ENCODE measurements around the gene PROSER2. TPM values are rescaled to one million over a fixed set of nuclear protein-coding genes. Genes with fewer than 3 reads are reported as not detected.

Gene PROSER2
- total and polyA plus RNA-seq, 9 of the 15 experiments (the other 6 are each of a cell fraction or from before 2014, with no cell fraction given) = 0.62 to 14.8 (median 2.9) TPM

DNA sequence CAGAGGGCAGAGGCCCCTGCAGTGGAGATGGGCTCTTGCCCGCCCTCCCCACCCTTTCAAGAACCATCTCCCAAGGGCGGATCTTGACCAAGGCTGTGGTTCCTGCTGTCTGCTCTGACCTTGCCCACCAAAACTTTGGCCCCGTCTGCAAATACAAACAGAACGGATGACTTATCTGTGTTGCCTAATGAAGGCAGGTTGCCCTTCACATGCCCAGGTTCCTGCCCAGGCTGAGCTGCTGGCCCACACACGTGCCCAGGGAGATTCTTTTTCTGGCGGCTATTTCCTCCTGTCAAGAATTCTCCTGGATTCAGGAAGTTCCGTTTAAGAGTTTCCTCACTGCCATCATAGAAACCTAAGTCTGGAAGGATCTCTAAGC, 78.3 kb downstream of the PROSER2 start:
- Histone ChIP-seq H3K4me1 (replicated peaks in 1 of 2; ENCODE audit: control insufficient read depth in 2 of 2, insufficient read depth in 2 of 2, low read length in 2 of 2) (peaks cover 33 to 44% of the 10 kb centered on the region in 2 experiments), H2AFZ (ENCODE audit: low read depth, low read length) (peak overlapping the region; percentile 80), H3K9ac (ENCODE audit: insufficient read depth in 1 of 2, low read depth in 2 of 2, low read length in 2 of 2) (peak overlapping the region; percentile 69 to 90), H3K79me2 (ENCODE audit: control insufficient read depth, insufficient read depth, low read length) (peaks cover 28% of the 10 kb centered on the region), H3K4me3 (peak overlapping the region; percentile 12; the same call in 1 of the 2 replicates), H3K9me3 (replicated peaks; ENCODE audit: control insufficient read depth, insufficient read depth, low read depth, low read length) (no peaks in the 10 kb centered on the region), H3K27me3 (ENCODE audit: control insufficient read depth in 2 of 2, insufficient read depth in 2 of 2, low read length in 2 of 2) (no peaks in the 10 kb centered on the region), H4K20me1 (replicated peaks; ENCODE audit: control insufficient read depth, insufficient read depth, low read length) (no peaks in the 10 kb centered on the region), H3K9me1 (ENCODE audit: control insufficient read depth, insufficient read depth, low read length) (no peaks in the 10 kb centered on the region), H3K36me3 (ENCODE audit: control insufficient read depth, insufficient read depth, low read length) (no peaks in the 10 kb centered on the region), H3K27ac (ENCODE audit: extremely low read depth, low read depth, low read length) (peak overlapping the region; percentile 70), H3K4me2 (ENCODE audit: insufficient read depth, low read length) (peak overlapping the region; percentile 77)
- ATAC-seq (no peak), DNase-seq (ENCODE audit: extremely low read depth in 1 of 4, low spot score in 3 of 4) (no peak), FAIRE-seq (no peak)
- CTCF ChIA-PET (ENCODE audit: low intra/inter-chr PET ratio) = no interaction called here
- intact Hi-C loops (cut with micrococcal nuclease) = no loop called here
- POLR2A ChIA-PET = interaction anchor here (1.1 to 1.6 kb wide), 2 partner anchors 12 to 15 kb away, joined by 4 to 7 read pairs; no protein-coding TSS in a partner anchor
- WGBS (ENCODE audit: insufficient coverage, low coverage, missing lambda C conversion rate) = 18% methylated on average over 5 of the region's 7 CpGs
- BruUV-seq (replicated peaks) = no TSS peak
- in situ Hi-C loops (cut with MboI) = no loop called here
- TF ChIP-seq, protein P1, sequence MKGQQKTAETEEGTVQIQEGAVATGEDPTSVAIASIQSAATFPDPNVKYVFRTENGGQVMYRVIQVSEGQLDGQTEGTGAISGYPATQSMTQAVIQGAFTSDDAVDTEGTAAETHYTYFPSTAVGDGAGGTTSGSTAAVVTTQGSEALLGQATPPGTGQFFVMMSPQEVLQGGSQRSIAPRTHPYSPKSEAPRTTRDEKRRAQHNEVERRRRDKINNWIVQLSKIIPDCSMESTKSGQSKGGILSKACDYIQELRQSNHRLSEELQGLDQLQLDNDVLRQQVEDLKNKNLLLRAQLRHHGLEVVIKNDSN (CRISPR knock-in tag; IDR thresholded peaks at IDR 0.05) = no peak
- 0 out of 2 replicates have a peak, but pooled peaks have one; percentile 15 for TF ChIP-seq BHLHE40 (IDR thresholded peaks at IDR 0.05; ENCODE audit: low read length)
- TF ChIP-seq, protein P2, sequence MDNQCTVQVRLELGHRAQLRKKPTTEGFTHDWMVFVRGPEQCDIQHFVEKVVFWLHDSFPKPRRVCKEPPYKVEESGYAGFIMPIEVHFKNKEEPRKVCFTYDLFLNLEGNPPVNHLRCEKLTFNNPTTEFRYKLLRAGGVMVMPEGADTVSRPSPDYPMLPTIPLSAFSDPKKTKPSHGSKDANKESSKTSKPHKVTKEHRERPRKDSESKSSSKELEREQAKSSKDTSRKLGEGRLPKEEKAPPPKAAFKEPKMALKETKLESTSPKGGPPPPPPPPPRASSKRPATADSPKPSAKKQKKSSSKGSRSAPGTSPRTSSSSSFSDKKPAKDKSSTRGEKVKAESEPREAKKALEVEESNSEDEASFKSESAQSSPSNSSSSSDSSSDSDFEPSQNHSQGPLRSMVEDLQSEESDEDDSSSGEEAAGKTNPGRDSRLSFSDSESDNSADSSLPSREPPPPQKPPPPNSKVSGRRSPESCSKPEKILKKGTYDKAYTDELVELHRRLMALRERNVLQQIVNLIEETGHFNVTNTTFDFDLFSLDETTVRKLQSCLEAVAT (IDR thresholded peaks at IDR 0.05) = 0 out of 4 replicates have a peak, but pooled peaks of 1 of the 2 experiments have one; percentile 4
- TF ChIP-seq, protein P3, sequence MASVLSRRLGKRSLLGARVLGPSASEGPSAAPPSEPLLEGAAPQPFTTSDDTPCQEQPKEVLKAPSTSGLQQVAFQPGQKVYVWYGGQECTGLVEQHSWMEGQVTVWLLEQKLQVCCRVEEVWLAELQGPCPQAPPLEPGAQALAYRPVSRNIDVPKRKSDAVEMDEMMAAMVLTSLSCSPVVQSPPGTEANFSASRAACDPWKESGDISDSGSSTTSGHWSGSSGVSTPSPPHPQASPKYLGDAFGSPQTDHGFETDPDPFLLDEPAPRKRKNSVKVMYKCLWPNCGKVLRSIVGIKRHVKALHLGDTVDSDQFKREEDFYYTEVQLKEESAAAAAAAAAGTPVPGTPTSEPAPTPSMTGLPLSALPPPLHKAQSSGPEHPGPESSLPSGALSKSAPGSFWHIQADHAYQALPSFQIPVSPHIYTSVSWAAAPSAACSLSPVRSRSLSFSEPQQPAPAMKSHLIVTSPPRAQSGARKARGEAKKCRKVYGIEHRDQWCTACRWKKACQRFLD (CRISPR knock-in tag; IDR thresholded peaks at IDR 0.05) = peak; percentile 17; the same call in 1 of the 2 replicates
- TF ChIP-seq TAF1 (IDR thresholded peaks at IDR 0.05; ENCODE audit: control insufficient read depth, extremely low read depth, insufficient read depth, low read length, severe bottlenecking) = peak; percentile 0
- TF ChIP-seq, protein P4, sequence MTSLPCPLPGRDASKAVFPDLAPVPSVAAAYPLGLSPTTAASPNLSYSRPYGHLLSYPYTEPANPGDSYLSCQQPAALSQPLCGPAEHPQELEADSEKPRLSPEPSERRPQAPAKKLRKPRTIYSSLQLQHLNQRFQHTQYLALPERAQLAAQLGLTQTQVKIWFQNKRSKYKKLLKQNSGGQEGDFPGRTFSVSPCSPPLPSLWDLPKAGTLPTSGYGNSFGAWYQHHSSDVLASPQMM (CRISPR knock-in tag; IDR thresholded peaks at IDR 0.05) = no peak
- TF ChIP-seq GTF2A2 (tag; IDR thresholded peaks at IDR 0.05) = no peak
- TF ChIP-seq ZNF311 (CRISPR knock-in tag; IDR thresholded peaks at IDR 0.05) = no peak
- no peak for TF ChIP-seq ZNF224 (CRISPR knock-in tag; IDR thresholded peaks at IDR 0.05)
- no peak for TF ChIP-seq CREB1 (IDR thresholded peaks at IDR 0.05)
- TF ChIP-seq CREB1 (CRISPR knock-in tag; IDR thresholded peaks at IDR 0.05) = no peak
- TF ChIP-seq, protein P5, sequence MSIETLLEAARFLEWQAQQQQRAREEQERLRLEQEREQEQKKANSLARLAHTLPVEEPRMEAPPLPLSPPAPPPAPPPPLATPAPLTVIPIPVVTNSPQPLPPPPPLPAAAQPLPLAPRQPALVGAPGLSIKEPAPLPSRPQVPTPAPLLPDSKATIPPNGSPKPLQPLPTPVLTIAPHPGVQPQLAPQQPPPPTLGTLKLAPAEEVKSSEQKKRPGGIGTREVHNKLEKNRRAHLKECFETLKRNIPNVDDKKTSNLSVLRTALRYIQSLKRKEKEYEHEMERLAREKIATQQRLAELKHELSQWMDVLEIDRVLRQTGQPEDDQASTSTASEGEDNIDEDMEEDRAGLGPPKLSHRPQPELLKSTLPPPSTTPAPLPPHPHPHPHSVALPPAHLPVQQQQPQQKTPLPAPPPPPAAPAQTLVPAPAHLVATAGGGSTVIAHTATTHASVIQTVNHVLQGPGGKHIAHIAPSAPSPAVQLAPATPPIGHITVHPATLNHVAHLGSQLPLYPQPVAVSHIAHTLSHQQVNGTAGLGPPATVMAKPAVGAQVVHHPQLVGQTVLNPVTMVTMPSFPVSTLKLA (conservative IDR thresholded peaks at IDR 0.05) = 0 out of 4 replicates have a peak, but pooled peaks of 1 of the 2 experiments have one; percentile 4
- TF ChIP-seq TBP (optimal IDR thresholded peaks at IDR 0.05; ENCODE audit: low read depth, low read length) = no peak
